Cardiac muscle cell (in vitro differentiated cells and primary cell): Measurements from ENCODE around the gene BCL2L2. TPM values are rescaled to one million over a fixed set of nuclear protein-coding genes. Genes with fewer than 3 reads are reported as not detected.
"Not testable (repeated sequence)": the region's sequence is repeated elsewhere in the genome, so short reads cannot be mapped to it uniquely, and the experiment has no call there.

Experiments
- DNase-seq, 2 donors: peaks; one replicate each; pipeline versions ENCODE4 v3.0.0 to v3.0.0-alpha.2; 2010 to 2017; ENCODE audit warnings: low read depth in 1 of 2, low spot score in 1 of 2
- H3K27ac ChIP-seq: fragments of 200-600 bp; sonication (generic); 2 replicates; pipeline ENCODE4 v1.5.1; 2016
- H3K27me3 ChIP-seq: fragments of 200-600 bp; sonication (generic); 2 replicates; pipeline ENCODE4 v1.6.0; 2016; ENCODE audit warnings: control low read depth
- H3K36me3 ChIP-seq: fragments of 200-600 bp; sonication (generic); 2 replicates; pipeline ENCODE4 v1.5.1; 2016; ENCODE audit warnings: control low read depth
- H3K4me1 ChIP-seq: fragments of 200-600 bp; sonication (generic); 2 replicates; pipeline ENCODE4 v1.8.1; 2017; ENCODE audit warnings: low read depth, mild to moderate bottlenecking, mixed run types
- H3K4me3 ChIP-seq: fragments of 200-600 bp; sonication (generic); 2 replicates; pipeline ENCODE4 v1.5.1; 2016; ENCODE audit warnings: mild to moderate bottlenecking
- H3K9me3 ChIP-seq: fragments of 200-600 bp; sonication (generic); 2 replicates; pipeline ENCODE4 v1.5.1; 2017; ENCODE audit warnings: low read depth, mild to moderate bottlenecking, control low read depth
- CTCF ChIP-seq: IDR thresholded peaks from 2 replicates; pipeline ENCODE4 v1.5.1; 2012; ENCODE audit warnings: low read depth, mild to moderate bottlenecking, low read length
- polyA plus RNA-seq: library from polyadenylated mRNA; unstranded; fragments of >200 nt; fragmentation: Nextera tagmentation; extraction: Ambion mirVana; gene quantifications from 2 replicates; pipeline ENCODE4 v1.2.1, GENCODE V29; 2016
- total RNA-seq: library from RNA; depleted of rRNA; stranded (reverse); fragments of >200 nt; gene quantifications from 2 replicates; pipeline ENCODE4 v1.2.3, GENCODE V29; 2016

BCL2L2 gene
- total and polyA plus RNA-seq, 2 experiments from 2014 or later, result 5.8 to 28.6 TPM

GRCh38 chr14:23277189-23277588 is 29.4 kb upstream of the BCL2L2 start:
- H3K36me3 ChIP-seq, result peaks cover 4% of the 10 kb centered on the region
- no peak overlapping the region for H3K27ac ChIP-seq
- peaks cover 8% of the 10 kb centered on the region for H3K4me1 ChIP-seq
- DNase-seq, result no peak
- no peaks in the 10 kb centered on the region for H3K9me3 ChIP-seq
- TF ChIP-seq CTCF, result no peak
- H3K27me3 ChIP-seq, result no peaks in the 10 kb centered on the region
- no peak overlapping the region for H3K4me3 ChIP-seq

- not testable (repeated sequence) for H3K36me3 ChIP-seq, H3K27ac ChIP-seq, H3K4me1 ChIP-seq, H3K27me3 ChIP-seq, H3K9me3 ChIP-seq, H3K4me3 ChIP-seq, DNase-seq
Measured at GRCh38 chr14:23277928-23278327, 28.7 kb upstream of the BCL2L2 start.

- no peak for TF ChIP-seq CTCF
- peaks cover 16% of the 10 kb centered on the region for H3K4me1 ChIP-seq
- H3K27me3 ChIP-seq, result no peaks in the 10 kb centered on the region
- no peak for DNase-seq
- H3K27ac ChIP-seq, result no peak overlapping the region
- H3K36me3 ChIP-seq, result no peaks in the 10 kb centered on the region
- no peak overlapping the region for H3K4me3 ChIP-seq
- no peaks in the 10 kb centered on the region for H3K9me3 ChIP-seq
Measured at GRCh38 chr14:23281247-23281646, 25.4 kb upstream of the BCL2L2 start.

GRCh38 chr14:23284654-23285529 is 21.7 kb upstream of the BCL2L2 start:
- no peak for TF ChIP-seq CTCF
- Histone ChIP-seq H3K4me1 (peaks cover 18% of the 10 kb centered on the region), H3K27me3 (no peaks in the 10 kb centered on the region), H3K27ac (peak overlapping the region; percentile 42), H3K4me3 (peak overlapping the region; percentile 87), H3K9me3 (no peaks in the 10 kb centered on the region), H3K36me3 (no peaks in the 10 kb centered on the region)
- peak in 1 of 2 donors; percentile 25 for DNase-seq

- no peak for TF ChIP-seq CTCF
- no peaks in the 10 kb centered on the region for H3K36me3 ChIP-seq
- H3K4me1 ChIP-seq, result peaks cover 11% of the 10 kb centered on the region
- DNase-seq, result no peak
- H3K4me3 ChIP-seq, result peak overlapping the region; percentile 87
- peaks cover 4% of the 10 kb centered on the region for H3K27me3 ChIP-seq
- H3K27ac ChIP-seq, result peak overlapping the region; percentile 42
- H3K9me3 ChIP-seq, result no peaks in the 10 kb centered on the region
Measured at GRCh38 chr14:23285530-23286019, 21.1 kb upstream of the BCL2L2 start.
